ENCODE results near the gene UBA5.

The UBA5 gene

GRCh38 chr3:132722165-132723023, 62.3 kb downstream of the UBA5 start, which contains the start of gene NPHP3:
Gene NPHP3 (minus strand): TSS chr3:132722409. CDS start chr3:132722355, 54 bp downstream.
- DNase-seq = peak; percentile 95 to 98

- no peak for DNase-seq
Observed at GRCh38 chr3:132723024-132723950, 63.2 kb downstream of the UBA5 start.

GRCh38 chr3:132726341-132726823, 66.3 kb downstream of the UBA5 start:
- peak in 1 of 2 donors; percentile 64 for DNase-seq
